Liver (tissue), 9 donors: ENCODE data around the gene GIT2. TPM values are rescaled to one million over a fixed set of nuclear protein-coding genes. Genes with fewer than 3 reads are reported as not detected.
A peak's percentile ranks its signal among the peaks of the same experiment; 100 is the strongest.

Experiments
- DNase-seq: peaks from one replicate; pipeline ENCODE4 v3.0.0-alpha.2; 2017; ENCODE audit warnings: low spot score
- H3K27ac ChIP-seq, 2 donors: one replicate each; pipeline ENCODE4 v1.7.0; 2013; ENCODE audit warnings: inconsistent platforms in 2 of 2, low read length in 2 of 2, control low read depth in 1 of 2, low read depth in 1 of 2, mild to moderate bottlenecking in 1 of 2
- H3K27me3 ChIP-seq, 4 donors: one replicate each; pipeline versions ENCODE4 v1.6.1 to v1.7.0; 2013; ENCODE audit warnings: low read length in 3 of 4, inconsistent platforms in 1 of 4, mild to moderate bottlenecking in 1 of 4, moderate library complexity in 1 of 4; ENCODE audit not compliant: control insufficient read depth in 4 of 4, insufficient read depth in 4 of 4
- H3K36me3 ChIP-seq, 4 donors: one replicate each; pipeline versions ENCODE4 v1.6.1 to v1.7.0; 2013; ENCODE audit warnings: low read length in 3 of 4, mild to moderate bottlenecking in 3 of 4, low read depth in 1 of 4, moderate library complexity in 1 of 4; ENCODE audit not compliant: control insufficient read depth in 4 of 4, insufficient read depth in 3 of 4
- H3K4me1 ChIP-seq, 4 donors: one replicate each; pipeline versions ENCODE4 v1.6.1 to v1.7.0; 2013; ENCODE audit warnings: low read length in 3 of 4, mild to moderate bottlenecking in 3 of 4, moderate library complexity in 1 of 4; ENCODE audit not compliant: control insufficient read depth in 4 of 4, insufficient read depth in 4 of 4
- H3K4me3 ChIP-seq, 3 donors: one replicate each; pipeline versions ENCODE4 v1.6.1 to v1.7.0; 2013; ENCODE audit warnings: low read length in 3 of 3, control low read depth in 1 of 3, low read depth in 1 of 3, mild to moderate bottlenecking in 1 of 3
- H3K9ac ChIP-seq, 2 donors: one replicate each; pipeline ENCODE4 v1.7.0; 2013; ENCODE audit warnings: low read length in 2 of 2, mild to moderate bottlenecking in 2 of 2, moderate library complexity in 2 of 2, control low read depth in 1 of 2, low read depth in 1 of 2
- H3K9me3 ChIP-seq, 4 donors: one replicate each; pipeline versions ENCODE4 v1.6.1 to v1.7.0; 2013; ENCODE audit warnings: low read length in 3 of 4; ENCODE audit not compliant: control insufficient read depth in 4 of 4
- ATF3 ChIP-seq: IDR thresholded peaks from 2 replicates; pipeline ENCODE4 v1.6.1; 2016; ENCODE audit warnings: antibody characterized with exemption
- CTCF ChIP-seq: fragments of 150-350 bp; IDR thresholded peaks from 2 replicates; pipeline ENCODE4 v1.5.1; 2017; ENCODE audit warnings: improper control_type of control experiment, low read depth, low read length; ENCODE audit not compliant: missing input control
- FOXA1 ChIP-seq: IDR thresholded peaks from 2 replicates; pipeline ENCODE4 v1.6.1; 2016; ENCODE audit warnings: antibody characterized with exemption
- FOXA2 ChIP-seq: IDR thresholded peaks from 2 replicates; pipeline ENCODE4 v1.6.1; 2016; ENCODE audit warnings: antibody characterized with exemption
- GABPA ChIP-seq, 2 donors: IDR thresholded peaks in 1 of 2; conservative IDR thresholded peaks in 1 of 2; 2 replicates each; pipeline ENCODE4 v1.6.1; 2016; ENCODE audit warnings: antibody characterized with exemption in 2 of 2, mild to moderate bottlenecking in 1 of 2, moderate library complexity in 1 of 2
- HNF4A ChIP-seq, 2 donors: conservative IDR thresholded peaks; 2 replicates each; pipeline ENCODE4 v1.6.1; 2016; ENCODE audit warnings: antibody characterized with exemption in 2 of 2, mild to moderate bottlenecking in 2 of 2
- HNF4G ChIP-seq: IDR thresholded peaks from 2 replicates; pipeline ENCODE4 v1.6.1; 2016; ENCODE audit warnings: antibody characterized with exemption
- MAX ChIP-seq: IDR thresholded peaks from 2 replicates; pipeline ENCODE4 v1.6.1; 2016; ENCODE audit warnings: antibody characterized with exemption
- RAD21 ChIP-seq, 2 donors: IDR thresholded peaks; 2 replicates each; pipeline ENCODE4 v1.6.1; 2016; ENCODE audit warnings: antibody characterized with exemption in 2 of 2, mild to moderate bottlenecking in 2 of 2
- REST ChIP-seq: IDR thresholded peaks from 2 replicates; pipeline ENCODE4 v1.6.1; 2016; ENCODE audit warnings: antibody characterized with exemption, mild to moderate bottlenecking
- RXRA ChIP-seq, 2 donors: IDR thresholded peaks; 2 replicates each; pipeline ENCODE4 v1.6.1; 2017 to 2018; ENCODE audit warnings: antibody characterized with exemption in 2 of 2, mild to moderate bottlenecking in 1 of 2
- SP1 ChIP-seq: IDR thresholded peaks from 2 replicates; pipeline ENCODE4 v1.6.1; 2018; ENCODE audit warnings: antibody characterized with exemption, mild to moderate bottlenecking
- YY1 ChIP-seq: IDR thresholded peaks from 2 replicates; pipeline ENCODE4 v1.6.1; 2016; ENCODE audit warnings: antibody characterized with exemption, mild to moderate bottlenecking
- ZBTB33 ChIP-seq: IDR thresholded peaks from 2 replicates; pipeline ENCODE4 v1.6.1; 2016; ENCODE audit warnings: antibody characterized with exemption
- WGBS: extraction: QIAGEN DNeasy Blood & Tissue Kit; methylation state at CpG from one replicate; pipeline ENCODE4 v1.1.7; 2013; 5-methylcytosine and 5-hydroxymethylcytosine counted together
- polyA plus RNA-seq, 2 donors: library from polyadenylated mRNA; stranded (reverse) in 1 of 2; unstranded in 1 of 2; fragments of 200-250 nt in 1 of 2; fragments of >200 nt in 1 of 2; fragmentation: Nextera tagmentation in 1 of 2; extraction: Ambion mirVana in 1 of 2; gene quantifications; one replicate each; pipeline versions ENCODE4 v1.2.1 to v1.2.3, GENCODE V29; 2013 to 2015
- total RNA-seq, 2 donors: library from RNA; depleted of rRNA; stranded (reverse); fragments of >200 nt; gene quantifications; one replicate each; pipeline ENCODE4 v1.2.3, GENCODE V29; 2014
- donor health status: healthy.
- donor health status: healthy.
- donor health status: healthy.
- donor health status: healthy.
- donor health status: healthy.

Gene GIT2
- total and polyA plus RNA-seq, 4 donors, result 6.7 to 30.4 (median 16.7) TPM

GRCh38 chr12:109961612-109962011, 34.6 kb downstream of the GIT2 start:
- no peak overlapping the region for H3K4me3 ChIP-seq
- peaks cover 0 to 8% (median 5%) of the 10 kb centered on the region in 4 donors for H3K4me1 ChIP-seq
- H3K9me3 ChIP-seq, result no peaks in the 10 kb centered on the region
- peak overlapping the region in 1 of 2 donors; percentile 52 for H3K27ac ChIP-seq
- peaks cover 9 to 32% (median 27%) of the 10 kb centered on the region in 4 donors for H3K36me3 ChIP-seq
- TF ChIP-seq YY1 (no peak), FOXA2 (no peak), MAX (no peak), REST (no peak), HNF4G (no peak), HNF4A (conservative IDR thresholded peaks at IDR 0.05) (no peak)
- no peak for DNase-seq
- no peak overlapping the region for H3K9ac ChIP-seq
- 81% methylated on average over 6 of the region's 6 CpGs for WGBS
- no peaks in the 10 kb centered on the region for H3K27me3 ChIP-seq

- Histone ChIP-seq H3K27ac (peak overlapping the region in 1 of 2 donors; percentile 52), H3K36me3 (peaks cover 9 to 33% (median 26%) of the 10 kb centered on the region in 4 donors), H3K9ac (no peak overlapping the region), H3K9me3 (no peaks in the 10 kb centered on the region), H3K4me3 (no peak overlapping the region), H3K4me1 (peaks cover 0 to 8% (median 5%) of the 10 kb centered on the region in 4 donors), H3K27me3 (no peaks in the 10 kb centered on the region)
- WGBS, result 82% methylated on average over 14 of the region's 14 CpGs
- DNase-seq, result no peak
- TF ChIP-seq FOXA1 (no peak), ATF3 (no peak), SP1 (no peak), YY1 (no peak), RAD21 (IDR thresholded peaks at IDR 0.05) (no peak), REST (no peak), RXRA (IDR thresholded peaks at IDR 0.05) (no peak), GABPA (IDR thresholded peaks at IDR 0.05 in 1 of 2, conservative IDR thresholded peaks at IDR 0.05 in 1 of 2) (no peak), CTCF (no peak), ZBTB33 (no peak), HNF4A (conservative IDR thresholded peaks at IDR 0.05) (no peak)
Observed at GRCh38 chr12:109961201-109961600, 35.0 kb downstream of the GIT2 start.
